ENCODE measurements around the gene HIBADH. TPM values are rescaled to one million over a fixed set of nuclear protein-coding genes. Genes with fewer than 3 reads are reported as not detected.

HIBADH gene
- polyA plus RNA-seq, result 10 to 100 TPM; 15.0 to 68.2 (median 51.2) TPM

DNA sequence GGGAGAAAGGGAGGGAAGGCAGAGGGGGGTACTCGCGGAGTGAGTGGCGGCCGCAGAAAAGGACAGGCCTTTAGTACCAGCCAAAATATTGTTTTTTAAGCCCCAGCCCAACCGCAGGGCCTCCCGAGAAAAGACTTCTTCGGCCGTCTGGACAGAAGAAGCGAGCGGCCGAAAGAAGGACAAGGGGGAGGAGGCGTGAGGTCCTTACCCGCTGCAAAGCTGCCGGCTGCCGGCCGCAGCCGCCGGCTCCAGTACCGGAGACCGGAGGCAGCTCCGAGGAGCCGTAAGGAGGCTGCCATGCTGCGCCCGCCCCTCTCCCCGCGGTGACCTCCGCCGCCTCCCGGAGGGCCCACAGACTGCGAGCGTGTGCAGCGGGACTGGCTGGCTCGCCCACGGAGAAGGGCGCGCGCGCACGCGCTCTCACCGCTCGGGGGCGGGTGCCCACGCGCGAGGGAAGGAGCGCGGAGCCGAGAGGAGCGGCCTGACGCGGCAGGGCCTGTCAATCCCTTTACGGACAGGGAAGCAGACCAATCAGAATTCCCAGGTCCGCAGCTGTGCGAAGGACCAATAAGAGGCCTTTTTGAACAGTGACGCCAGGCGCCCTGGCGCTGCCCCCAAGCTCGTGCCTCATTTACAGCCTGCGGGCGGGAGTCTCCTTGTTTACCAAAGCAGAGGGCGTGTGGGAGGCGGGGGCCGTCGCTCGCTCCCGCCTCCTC is at the start of gene HIBADH:
TSS of gene HIBADH (minus strand) at position 394 of the 716 bp plus-strand sequence. CDS start at position 299, 95 bp downstream.
- 0% methylated on average over 54 to 67 of the region's 67 CpGs for WGBS, 3 donors
- peak within 1 kb of the TSS; percentile 13 for H3K27ac ChIP-seq (ENCODE audit: low read depth, low read length)

GRCh38 chr7:27712217-27712616 is 49.5 kb upstream of the HIBADH start:
- no peak overlapping the region for H3K27ac ChIP-seq (ENCODE audit: low read depth, low read length)
- 85 to 93% (median 91%) methylated on average over 3 of the region's 3 CpGs for WGBS, 3 donors

DNA sequence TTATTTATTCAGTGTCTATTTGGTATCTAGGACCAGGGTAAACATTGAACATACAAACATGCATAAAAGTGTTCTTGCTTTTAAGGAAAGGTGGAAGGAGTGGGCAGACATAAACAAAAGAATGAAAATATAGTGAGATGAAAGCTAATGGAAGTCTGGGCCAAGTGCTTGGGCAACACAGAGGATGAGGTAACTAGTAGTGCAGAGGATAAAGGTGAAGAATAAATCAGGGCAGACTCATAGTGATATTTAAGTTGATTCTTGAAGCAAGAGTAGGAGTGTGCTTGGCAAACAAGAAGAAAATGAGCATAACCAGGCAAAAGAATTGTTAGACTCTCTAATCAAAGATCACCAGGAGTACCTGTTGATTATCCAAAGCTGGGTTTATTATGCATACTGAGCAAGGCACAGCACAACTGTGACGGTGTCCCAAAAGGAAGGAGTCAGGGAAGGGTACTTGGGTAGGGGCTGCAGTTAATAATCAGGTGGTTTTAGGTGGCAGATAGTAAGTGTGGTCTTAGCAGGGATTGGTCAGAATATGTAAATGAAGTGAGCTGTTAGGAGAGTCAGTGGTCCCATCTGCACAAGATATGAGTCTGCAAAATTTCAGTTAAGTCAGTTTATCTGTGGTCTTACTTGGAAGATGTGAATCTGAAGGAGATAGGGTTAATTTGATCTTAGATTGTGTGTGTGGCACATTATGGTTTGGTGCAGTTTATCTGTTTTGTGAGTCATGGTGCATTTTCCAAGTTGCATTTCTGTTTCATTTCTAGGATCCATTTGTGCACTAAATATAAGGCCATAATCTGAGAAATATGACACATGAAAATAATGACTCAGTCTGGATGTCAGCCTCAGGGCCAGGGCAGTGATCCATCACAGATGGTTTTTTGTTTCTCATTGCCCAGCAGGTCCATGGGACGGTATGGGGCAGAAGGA is 46.7 kb upstream of the HIBADH start:
- H3K27ac ChIP-seq (ENCODE audit: low read depth, low read length), result no peak overlapping the region
- WGBS, 3 donors, result 72 to 73% (median 72%) methylated on average over 2 of the region's 2 CpGs

DNA sequence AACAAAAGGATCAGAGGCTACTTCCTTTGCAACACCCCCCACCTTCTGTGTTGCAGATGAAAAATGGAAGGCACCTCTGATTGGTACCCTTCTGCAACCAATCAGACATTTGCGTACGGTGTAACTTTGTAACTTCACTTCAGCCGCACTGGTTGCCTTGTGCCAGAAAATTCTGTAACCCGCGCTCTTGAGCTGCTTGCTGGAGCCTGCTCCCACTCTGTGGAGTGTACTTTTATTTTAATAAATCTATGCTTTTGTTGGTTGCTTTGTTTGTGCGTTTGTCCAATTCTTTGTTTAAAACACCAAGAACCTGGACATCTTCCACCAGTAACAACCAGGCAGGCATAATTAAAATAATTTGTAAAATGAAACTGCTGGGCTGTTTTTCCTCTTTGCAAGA is 45.8 kb upstream of the HIBADH start:
- no peak overlapping the region for H3K27ac ChIP-seq (ENCODE audit: low read depth, low read length)
- WGBS, 3 donors, result 95 to 96% (median 96%) methylated on average over 6 of the region's 6 CpGs

DNA sequence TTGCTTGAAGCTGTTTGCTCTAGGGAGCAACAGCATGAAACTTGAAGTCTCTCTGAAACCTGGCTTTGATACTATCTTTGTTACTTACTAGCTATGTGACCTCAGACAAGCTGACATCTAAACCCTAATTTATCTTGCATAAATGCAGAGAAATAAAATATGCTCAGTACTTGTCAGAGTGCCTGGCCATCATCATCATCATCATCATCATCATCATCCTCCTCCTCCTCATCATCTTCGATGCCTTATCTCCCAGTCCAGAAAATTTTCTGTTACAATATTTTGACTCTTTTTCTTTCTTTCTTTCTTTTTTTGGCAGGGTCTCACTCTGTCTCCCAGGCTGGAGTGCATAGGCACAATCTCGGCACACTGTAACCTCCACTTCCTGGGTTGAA is 42.5 kb upstream of the HIBADH start:
- WGBS, 3 donors, result 66 to 85% (median 72%) methylated on average over 2 of the region's 2 CpGs
- no peak overlapping the region for H3K27ac ChIP-seq (ENCODE audit: low read depth, low read length)

GRCh38 chr7:27704422-27705199 is 41.9 kb upstream of the HIBADH start:
- WGBS, 3 donors, result 45 to 82% (median 48%) methylated on average over 3 of the region's 3 CpGs
- H3K27ac ChIP-seq (ENCODE audit: low read depth, low read length), result no peak overlapping the region

DNA sequence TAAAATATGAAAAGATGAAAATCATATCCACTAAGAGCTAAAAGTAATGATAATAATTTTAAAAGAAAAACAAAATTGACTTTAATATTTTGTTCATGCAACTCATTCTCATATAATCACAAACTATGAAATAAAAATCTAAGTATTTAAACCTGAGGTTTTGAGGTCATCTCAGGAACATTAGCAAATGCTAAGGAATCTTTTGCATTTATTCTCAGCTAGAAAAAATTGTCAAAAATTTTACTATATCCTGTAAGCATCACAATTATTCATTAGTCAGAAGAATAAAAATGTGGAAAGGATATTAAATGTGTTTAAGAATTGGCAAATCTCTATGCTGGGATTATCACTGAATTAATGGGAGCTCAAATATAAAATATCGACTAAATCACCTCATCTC is 40.5 kb upstream of the HIBADH start:
- 93 to 100% (median 95%) methylated on average over 1 of the region's 1 CpG for WGBS, 3 donors
- H3K27ac ChIP-seq (ENCODE audit: low read depth, low read length), result no peak overlapping the region

DNA sequence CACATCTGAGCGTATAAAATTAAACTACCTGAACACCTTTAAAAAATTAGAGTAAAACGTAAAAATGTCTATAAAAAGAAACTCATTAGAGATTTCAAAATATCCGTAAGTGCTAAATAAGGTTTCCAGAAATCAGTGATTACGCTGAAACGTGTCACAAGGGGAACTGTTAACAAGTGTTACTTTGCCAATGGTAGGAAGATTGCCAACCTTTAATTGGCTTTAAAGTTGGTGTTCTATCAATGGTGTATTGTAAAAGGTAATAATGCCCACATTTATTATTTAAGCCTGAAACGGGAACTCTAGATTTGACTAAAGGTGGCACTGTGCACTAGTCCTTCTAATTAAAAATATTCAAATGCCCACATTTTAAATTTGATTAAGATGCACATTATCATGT is 37.8 kb upstream of the HIBADH start:
- WGBS, 3 donors, result 56 to 77% (median 75%) methylated on average over 6 of the region's 6 CpGs

DNA sequence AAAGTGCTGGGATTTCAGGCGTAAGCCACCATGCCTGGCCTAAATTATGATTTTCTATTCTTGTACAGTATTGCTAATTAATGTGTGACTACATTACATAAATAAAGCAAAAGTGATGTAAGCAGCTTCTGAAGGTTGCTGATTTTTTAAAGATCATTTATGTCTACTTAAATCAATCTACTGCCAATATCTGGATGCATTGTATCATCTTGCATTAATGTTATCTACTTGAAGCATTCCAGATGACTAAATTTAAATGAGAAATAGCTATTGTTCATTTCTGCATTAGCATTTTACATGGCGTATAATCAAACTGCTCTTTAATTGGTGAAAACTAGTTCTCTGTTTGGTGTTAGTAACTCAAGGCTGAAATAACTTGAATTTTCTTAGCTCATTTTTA is 37.1 kb upstream of the HIBADH start:
- no peak overlapping the region for H3K27ac ChIP-seq (ENCODE audit: low read depth, low read length)
- WGBS, 3 donors, result 90 to 95% (median 91%) methylated on average over 2 of the region's 2 CpGs

More for the DNA sequence above, 37.8 kb upstream of the HIBADH start:
- H3K27ac ChIP-seq (ENCODE audit: low read depth, low read length), result no peak overlapping the region

DNA sequence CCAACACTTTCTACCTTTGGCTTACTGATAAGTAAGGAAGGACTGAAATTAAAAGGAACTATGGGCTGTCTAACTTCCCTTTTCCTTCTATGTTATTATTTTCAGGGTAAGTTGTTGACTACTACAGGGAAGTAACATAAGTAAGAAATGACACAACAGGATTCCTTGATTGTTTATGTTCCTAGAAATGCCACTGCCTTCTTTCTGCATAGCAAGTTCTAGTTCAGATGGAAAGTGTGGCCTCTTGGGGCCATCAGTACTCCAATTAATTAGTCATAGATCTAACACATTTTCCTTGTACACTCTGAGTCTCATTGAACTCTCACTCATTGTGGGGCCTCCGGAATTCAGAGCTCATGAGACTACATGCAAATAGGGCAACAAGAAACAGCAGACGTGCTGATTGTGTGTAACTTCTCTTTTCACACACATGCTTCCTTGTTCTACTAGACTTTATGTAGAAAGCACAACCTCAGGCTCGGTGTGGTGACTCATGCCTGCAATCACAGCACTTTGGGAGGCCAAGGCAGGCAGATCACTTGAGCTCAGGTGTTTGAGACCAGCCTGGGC is 35.3 kb upstream of the HIBADH start:
- 54 to 73% (median 54%) methylated on average over 3 of the region's 3 CpGs for WGBS, 3 donors
- H3K27ac ChIP-seq (ENCODE audit: low read depth, low read length), result no peak overlapping the region

DNA sequence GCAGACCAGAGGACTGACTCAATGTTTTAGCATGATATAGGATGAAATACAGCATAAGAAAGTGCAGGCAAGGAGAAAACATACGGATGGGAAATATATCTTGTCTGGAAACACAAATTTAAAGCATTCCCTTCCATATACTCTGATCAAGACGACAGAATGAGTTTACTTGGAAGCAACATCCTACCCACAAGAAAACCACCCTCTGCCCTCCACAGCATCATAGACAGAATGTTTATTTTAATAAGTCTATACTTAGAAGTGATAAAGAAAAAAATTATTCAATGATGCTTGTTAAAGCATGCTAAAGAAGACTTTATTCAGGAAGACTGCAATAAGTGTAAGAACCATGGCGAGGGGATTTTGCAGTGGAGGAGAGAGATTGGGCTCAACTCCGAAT is 32.4 kb upstream of the HIBADH start:
- 92 to 96% (median 95%) methylated on average over 4 of the region's 4 CpGs for WGBS, 3 donors

DNA sequence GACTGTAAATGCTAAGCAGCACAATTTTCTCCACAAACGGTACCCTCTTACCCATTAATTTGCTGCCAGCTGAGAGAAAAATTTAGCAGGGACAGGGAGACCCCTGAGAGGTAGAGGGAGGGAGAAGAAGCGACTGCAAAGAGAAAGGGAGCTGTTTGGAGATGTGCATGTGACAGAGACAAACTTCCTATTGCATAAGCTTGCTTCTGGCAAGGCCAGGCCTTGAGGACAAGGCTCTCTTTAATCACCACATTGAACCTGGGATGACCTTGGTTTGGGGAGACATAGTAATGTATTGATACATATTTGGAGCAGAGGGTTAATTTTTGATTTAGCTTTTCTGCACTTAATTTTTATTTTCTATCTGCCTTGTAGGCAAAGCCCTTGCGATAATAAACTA is 31.1 kb upstream of the HIBADH start:
- 49 to 71% (median 65%) methylated on average over 3 of the region's 3 CpGs for WGBS, 3 donors
- H3K27ac ChIP-seq (ENCODE audit: low read depth, low read length), result no peak overlapping the region

More for the DNA sequence above, 32.4 kb upstream of the HIBADH start:
- no peak overlapping the region for H3K27ac ChIP-seq (ENCODE audit: low read depth, low read length)

GRCh38 chr7:27690649-27691048 is 28.0 kb upstream of the HIBADH start:
- no peak overlapping the region for H3K27ac ChIP-seq (ENCODE audit: low read depth, low read length)

DNA sequence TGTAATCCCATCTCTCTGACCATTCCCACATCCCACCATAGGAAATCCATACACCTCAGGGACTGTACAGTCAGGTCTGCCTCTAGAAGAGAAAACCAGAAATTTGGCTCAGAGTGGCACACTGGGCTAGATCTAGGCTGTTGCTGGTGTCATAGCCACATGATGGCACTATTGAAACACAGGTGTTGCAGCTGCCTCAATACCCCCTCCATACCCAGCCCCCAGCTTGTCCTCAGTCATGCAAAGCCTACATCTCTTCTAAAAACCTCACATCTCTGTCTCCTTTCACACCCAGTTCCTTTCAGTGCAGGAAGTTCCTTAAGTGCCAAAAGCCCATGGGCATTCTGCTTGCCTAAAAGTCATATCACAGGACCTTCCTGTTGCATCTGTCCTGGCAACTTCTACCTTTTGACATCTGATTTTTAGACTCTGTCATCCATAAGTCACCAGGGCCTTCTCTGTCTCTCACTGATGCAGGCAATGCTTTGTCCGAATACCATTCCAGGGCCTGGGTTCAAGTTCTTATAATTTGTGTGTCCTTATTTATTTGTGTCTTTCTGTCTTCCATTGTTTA is 27.0 kb upstream of the HIBADH start:
- no peak overlapping the region for H3K27ac ChIP-seq (ENCODE audit: low read depth, low read length)
- 81 to 97% (median 93%) methylated on average over 1 of the region's 1 CpG for WGBS, 3 donors

DNA sequence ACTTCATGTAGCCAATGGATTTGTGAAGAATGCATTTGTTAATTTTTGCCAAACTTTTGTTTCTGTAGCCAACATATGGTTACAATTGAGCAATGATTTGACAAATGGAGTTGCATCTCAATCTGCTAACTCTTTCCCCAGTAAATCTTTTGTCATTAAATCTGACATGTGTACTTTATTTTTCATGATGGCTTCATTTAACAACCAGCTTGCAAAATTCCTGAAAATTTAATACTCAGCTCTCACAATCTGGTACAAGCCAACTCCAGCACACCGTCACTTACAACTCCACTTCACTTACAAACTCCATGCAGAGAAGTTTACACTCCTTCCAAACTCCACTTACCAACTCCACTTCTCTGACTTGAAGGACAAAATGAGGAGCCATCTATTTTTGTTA is 26.5 kb upstream of the HIBADH start:
- 66 to 91% (median 85%) methylated on average over 1 of the region's 1 CpG for WGBS, 3 donors
- H3K27ac ChIP-seq (ENCODE audit: low read depth, low read length), result no peak overlapping the region

- no peak overlapping the region for H3K27ac ChIP-seq (ENCODE audit: low read depth, low read length)
- 72 to 83% (median 77%) methylated on average over 3 of the region's 3 CpGs for WGBS, 3 donors
Observed at GRCh38 chr7:27688646-27689045, 26.0 kb upstream of the HIBADH start.

DNA sequence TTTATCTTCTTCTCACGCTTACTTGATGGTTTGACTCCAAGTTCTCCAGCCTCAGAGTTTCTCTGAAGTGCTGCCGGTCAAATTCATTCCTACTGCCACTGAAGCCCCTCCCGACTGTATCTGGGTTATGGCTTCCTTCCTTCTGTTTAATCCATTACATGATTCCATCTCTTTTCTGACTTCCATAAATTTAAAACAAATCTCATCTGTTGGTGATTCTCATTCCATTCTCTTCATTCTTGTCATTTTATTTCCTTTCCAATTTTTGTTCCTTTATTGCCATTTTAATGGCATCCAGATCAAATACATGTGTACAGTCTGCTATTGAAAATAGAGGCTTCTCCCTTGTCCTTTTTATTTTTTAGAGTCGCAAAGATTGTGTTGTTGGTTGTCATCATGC is 25.4 kb upstream of the HIBADH start:
- H3K27ac ChIP-seq (ENCODE audit: low read depth, low read length), result no peak overlapping the region
- WGBS, 3 donors, result 83 to 89% (median 83%) methylated on average over 4 of the region's 4 CpGs

- no peak overlapping the region for H3K27ac ChIP-seq (ENCODE audit: low read depth, low read length)
Observed at GRCh38 chr7:27686315-27686714, 23.6 kb upstream of the HIBADH start.
